ENCODE data around the gene KDM4C.
A peak's percentile ranks its signal among the peaks of the same experiment; 100 is the strongest.

GRCh38 chr9:6827439-6828145 lies 69.8 kb downstream of the KDM4C start:
- TF ChIP-seq, protein P1, sequence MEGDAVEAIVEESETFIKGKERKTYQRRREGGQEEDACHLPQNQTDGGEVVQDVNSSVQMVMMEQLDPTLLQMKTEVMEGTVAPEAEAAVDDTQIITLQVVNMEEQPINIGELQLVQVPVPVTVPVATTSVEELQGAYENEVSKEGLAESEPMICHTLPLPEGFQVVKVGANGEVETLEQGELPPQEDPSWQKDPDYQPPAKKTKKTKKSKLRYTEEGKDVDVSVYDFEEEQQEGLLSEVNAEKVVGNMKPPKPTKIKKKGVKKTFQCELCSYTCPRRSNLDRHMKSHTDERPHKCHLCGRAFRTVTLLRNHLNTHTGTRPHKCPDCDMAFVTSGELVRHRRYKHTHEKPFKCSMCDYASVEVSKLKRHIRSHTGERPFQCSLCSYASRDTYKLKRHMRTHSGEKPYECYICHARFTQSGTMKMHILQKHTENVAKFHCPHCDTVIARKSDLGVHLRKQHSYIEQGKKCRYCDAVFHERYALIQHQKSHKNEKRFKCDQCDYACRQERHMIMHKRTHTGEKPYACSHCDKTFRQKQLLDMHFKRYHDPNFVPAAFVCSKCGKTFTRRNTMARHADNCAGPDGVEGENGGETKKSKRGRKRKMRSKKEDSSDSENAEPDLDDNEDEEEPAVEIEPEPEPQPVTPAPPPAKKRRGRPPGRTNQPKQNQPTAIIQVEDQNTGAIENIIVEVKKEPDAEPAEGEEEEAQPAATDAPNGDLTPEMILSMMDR (conservative IDR thresholded peaks at IDR 0.05 in 1 of 2, IDR thresholded peaks at IDR 0.05 in 1 of 2; ENCODE audit: low read depth in 1 of 2, low read length in 2 of 2) = peak; percentile 58 to 63
- no peak for TF ChIP-seq EZH2 (IDR thresholded peaks at IDR 0.05; ENCODE audit: low read length, missing control alignments)
